D341Med (cell line): ENCODE measurements around the gene MTFR2.
"Not testable (repeated sequence)": the region's sequence is repeated elsewhere in the genome, so short reads cannot be mapped to it uniquely, and the experiment has no call there.

ENCODE experiments used
- DNase-seq: peaks from one replicate; pipeline ENCODE4 v3.0.0; 2012; ENCODE audit warnings: low spot score

Gene MTFR2

DNA sequence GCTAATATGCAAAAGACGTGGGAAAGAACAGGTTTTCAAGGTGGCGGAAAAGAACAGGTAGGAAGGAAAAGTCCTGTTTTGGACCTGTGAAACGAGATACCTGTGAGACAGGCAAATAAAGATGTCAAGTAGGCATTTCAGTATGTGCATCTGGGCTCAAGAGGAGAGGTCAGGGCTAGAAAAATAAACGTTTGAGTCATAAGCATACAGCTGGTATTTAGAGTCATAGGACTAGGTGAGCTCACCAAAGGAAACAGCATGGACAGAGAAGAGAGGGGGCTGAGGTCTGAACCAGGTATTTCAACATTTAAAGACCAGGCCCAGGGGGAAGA, 14.9 kb downstream of the MTFR2 start:
- no peak for DNase-seq

DNA sequence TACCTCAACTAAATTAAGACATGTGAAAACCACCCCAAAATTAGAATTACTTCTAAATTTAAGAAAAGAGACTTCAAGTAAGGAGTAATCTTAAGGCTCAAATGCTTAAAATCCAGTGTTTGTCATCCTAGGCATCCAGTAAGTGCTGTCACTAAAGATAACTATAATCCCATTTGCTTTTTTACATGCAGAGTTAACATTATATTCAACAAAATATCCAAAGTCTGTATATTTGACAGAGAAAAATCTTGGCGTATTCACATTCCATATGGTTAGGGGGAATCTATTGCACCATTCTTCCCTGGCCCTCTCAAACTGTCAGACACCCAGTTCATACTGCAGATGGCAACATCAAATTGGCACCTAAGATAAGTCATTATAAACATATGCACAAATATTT, 17.4 kb downstream of the MTFR2 start:
- DNase-seq, result no peak

DNA sequence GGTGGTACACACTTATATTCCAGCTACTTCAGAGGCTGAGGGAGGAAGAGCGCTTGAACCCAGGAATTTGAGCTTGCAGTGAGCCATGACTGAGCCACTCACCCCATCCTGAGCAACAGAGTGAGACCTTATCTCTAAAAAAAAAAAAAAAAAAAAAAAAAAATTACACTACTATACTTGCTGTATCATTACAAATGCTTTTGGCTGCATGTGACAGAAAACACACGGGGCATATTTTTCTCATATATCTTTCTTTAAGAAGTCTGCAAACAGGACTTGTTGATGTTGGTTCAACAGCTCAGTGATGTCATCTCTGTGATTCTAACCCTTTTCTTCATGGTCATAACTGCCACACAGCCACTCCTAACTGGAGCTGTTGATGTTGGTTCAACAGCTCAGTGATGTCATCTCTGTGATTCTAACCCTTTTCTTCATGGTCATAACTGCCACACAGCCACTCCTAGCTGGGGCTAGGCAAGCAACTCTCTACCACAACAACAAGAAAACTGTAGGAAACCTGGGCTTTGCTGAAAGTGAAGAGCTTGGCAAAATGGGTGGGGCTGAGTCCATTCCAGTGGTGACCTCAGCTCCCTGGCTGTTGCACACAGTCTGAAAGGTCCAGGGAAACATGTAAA, 19.8 kb downstream of the MTFR2 start:
- no peak for DNase-seq

DNA sequence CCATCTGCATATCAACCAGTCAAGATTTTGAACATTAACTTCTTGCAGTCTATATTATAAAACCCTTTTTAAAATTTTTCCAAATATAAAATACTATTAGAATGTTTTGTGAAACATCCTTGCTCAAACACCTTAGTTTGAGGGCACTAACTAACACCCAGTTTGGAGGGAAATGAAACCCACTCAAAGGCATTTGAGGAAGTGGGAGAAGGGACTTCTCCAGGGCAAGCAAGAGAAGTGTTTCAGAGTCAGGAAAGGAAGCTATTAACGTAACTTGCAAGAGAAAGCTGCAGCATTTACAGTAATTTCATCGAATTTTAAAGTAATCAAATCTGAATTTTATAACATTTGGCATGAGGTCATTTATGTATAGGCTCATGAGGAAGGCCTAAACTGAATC, 21.3 kb downstream of the MTFR2 start:
- no peak for DNase-seq

DNA sequence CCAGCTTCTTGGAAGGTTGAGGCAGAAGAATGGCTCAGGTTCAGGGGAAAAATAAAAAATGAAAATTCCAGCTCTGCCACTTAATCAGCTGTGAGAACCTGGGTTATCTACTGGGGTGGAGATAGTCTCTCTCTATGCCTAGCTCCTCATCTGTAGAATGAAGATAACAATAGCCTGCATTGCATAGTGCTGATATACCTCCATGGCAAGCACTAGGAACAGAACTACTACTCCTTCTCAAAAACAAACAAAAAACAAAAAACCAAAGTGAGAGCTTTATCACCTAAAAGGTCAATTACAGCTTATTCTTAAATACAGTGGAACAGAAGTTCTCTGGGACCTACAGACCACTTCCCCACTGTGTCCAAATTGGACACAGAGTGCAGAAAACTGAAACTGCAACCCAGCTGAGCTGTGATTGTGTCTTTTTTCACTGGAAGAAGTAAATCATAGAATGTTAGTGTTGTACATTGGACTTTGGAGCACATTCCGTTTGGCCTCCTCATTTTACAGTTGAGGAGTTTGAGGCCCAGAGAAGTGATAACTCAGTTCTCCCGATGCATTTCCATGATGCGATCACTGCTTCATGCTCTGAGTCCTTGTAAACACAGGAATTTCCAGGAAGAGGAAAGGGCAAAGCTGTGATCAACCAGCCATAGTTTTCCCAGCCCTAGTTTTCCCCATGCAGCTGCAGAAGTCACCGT, 23.3 kb downstream of the MTFR2 start:
- no peak for DNase-seq

DNA sequence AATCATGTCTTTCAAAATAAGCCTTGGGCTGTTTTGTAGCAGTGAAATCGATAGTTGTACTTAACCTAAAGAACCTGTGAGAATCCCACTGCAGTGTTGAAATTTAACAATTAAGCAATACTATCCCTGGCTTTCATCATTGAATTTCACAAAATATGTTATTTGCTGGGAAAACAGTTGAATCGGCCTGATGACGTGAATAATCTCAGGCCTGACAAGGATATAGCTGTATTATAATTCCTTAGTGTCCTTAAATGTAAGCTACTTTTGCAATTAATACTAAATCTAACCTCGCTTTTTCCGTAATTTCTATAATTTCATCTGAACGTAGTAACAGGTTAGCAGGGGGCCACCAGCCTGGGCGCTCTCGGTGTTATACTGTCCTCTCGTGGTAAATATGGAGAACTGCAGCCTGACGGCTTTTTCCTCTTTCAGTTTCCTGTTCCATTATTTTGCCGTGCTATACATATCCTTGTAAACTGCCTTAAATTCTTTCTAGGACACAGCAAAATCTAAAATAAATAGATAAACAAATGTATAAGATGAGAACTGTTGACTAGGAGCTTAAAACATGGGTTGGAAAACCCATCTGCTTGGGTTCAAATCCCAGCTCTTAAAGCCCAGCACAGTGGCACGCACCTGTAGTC, 24.0 kb downstream of the MTFR2 start:
- no peak for DNase-seq

DNA sequence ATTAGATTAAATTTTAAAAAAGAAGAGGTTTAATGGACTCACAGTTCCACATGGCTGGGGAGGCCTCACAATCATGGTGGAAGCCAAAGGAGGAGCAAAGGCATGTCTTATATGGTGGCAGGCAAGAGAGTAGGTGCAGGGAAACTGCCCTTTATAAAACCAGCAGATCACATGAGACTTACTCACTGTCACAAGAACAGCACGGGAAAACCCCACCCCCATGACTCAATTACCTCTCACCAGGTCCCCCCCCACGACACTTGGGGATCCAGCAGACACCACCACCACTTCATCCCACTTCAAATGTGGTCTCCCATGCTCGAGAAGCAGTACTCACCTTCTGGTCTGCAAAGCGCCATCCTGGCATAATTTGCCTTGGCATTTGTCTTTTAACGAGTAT, 24.6 kb downstream of the MTFR2 start:
- no peak for DNase-seq

DNA sequence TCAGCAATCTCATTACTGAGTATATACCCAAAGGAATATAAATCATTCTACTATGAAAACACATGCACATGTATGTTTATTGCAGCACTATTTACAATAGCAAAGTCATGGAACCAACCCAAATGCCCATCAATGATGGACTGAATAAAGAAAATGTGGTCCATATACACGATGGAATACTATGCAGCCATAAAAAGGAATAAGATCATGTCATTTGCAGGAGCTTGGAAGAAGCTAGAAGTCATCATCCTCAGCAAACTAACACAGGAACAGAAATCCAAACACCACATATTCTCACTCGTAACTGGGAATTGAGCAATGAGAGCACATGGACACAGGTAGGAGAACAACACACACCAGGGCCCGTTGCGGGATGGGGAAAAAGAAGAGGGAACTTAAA, 25.1 kb downstream of the MTFR2 start:
- DNase-seq, result not testable (repeated sequence)

DNA sequence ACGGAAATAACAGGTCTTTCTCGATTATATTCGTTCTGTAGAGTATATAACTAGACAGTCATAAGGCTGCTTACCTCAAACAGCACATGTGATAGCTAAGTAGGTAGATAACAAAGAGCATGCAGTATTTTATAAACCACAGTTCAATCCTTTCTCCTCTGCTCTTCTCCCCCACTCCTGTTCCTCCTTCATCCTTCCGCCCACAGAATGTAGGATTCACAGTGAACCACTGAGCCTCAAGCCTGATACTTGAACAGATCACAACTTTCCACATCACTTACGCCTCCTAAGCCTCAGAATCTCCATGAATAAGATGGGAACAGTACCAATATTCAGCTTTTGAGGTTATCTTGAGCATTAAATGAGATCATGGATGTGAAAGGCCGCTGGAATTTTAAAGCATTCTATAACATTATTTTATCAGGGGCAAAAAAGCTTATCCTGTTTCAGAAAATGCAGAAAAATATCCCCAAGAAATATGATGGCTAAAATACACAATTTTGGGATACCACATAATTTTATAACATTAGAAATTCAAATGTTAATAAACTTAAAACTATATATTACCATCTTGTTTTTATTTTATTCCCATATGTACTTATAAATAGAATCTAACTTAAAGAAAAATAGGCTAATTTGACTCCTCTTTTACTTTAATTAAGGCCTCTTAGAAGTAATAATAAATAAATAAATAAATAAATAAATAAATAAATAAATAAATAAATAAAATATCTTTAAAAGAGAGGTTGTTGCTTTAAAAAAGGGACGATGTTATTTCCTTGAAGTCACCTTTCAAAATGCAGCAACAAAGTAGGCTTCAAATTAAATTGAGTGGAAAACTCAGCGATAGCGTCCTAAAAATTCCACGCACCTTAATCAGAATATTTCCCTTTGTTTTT, 33.4 kb downstream of the MTFR2 start:
- DNase-seq, result no peak

DNA sequence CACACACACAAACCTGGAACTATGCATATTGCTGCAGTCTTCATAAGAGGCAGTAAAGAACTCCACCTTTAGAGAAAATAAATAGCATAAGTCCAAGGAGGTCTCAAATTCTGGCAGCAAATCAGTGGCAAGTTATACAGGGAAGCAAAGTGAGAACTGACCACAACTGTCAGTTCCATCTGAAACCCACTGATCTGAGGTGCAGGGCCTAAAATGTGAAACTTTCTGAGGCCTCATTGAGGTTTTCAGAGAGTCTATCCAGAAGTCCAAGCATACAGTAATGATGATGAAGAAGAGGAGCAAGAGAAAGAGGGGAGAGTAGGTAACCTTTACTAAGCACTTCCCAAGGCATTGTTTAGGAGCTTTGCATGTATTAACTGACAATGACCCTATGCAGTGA, 36.3 kb downstream of the MTFR2 start:
- DNase-seq, result no peak

DNA sequence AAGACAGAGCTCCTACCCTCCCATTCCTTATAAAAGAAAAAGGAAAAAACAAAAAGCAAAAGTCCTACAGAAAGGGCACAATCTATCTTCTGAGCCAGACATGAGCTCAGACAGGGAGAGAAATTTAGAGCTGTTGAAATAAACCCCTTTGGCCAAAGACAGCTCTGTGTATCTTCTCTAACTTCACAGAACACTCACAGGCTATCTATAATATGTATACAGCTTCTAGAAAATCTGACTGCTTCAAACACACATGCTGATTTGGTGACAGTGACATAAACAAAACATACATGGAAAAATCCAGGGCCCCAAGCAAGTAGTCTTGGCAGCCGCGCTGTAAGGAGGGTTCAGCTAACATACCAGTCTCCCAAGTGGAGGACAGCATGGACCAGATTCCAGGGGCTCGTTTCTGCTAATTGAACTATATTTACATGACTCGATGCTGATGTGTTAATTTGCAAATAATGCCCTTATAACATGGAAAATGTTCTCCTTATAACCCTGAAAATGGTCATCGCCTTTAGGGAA, 37.0 kb downstream of the MTFR2 start:
- DNase-seq, result no peak

DNA sequence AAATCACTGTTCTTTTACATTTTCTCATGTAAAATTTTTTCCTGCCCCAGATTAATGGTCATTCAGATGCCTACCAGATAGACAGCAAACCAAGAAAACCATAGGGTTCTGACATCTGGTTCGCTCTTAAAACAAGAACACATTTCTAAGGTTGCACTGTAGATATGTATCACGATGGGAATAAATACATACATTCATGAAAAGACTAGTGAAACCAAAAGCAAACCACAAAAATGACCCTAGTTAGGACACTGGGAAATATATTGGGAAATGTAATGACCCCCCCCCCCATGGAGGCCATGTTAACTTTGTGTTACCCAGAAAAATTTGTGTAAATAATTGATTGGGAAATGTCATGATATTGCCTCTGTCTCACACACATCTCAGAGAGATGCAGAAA, 37.5 kb downstream of the MTFR2 start:
- no peak for DNase-seq

DNA sequence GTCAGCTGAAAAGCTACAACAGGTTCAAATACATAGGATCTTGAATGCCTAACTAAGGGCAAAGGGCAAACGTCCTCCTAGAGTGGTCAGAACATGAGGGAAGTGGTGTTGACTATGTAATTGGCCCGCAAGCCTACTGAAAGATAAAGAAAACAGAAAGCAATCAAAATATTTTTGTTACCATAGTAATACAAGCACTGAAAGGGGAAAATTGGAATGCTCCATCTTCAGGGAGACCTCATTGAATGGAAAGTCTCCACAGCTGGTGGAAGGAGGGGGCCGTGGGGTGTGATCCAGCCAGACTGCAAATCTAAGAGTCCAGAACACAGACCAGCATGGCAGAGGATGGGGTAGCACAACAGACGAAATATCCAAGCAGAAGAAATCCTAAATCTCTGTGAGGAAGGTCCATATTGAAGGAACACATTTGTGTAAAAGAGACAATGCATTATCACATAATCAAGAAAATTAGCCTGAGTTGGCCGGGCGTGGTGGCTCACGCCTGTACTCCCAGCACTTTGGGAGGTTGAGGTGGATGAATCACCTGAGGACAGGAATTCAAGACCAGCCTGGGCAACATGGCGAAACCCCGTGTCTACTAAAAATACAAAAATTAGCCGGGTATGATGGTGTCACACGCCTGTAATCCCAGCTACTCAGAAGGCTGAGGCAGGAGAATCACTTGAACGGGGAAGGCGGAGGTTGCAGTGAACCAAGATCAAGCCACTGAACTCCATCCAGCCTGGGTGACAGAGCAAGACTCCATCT, 39.5 kb downstream of the MTFR2 start:
- DNase-seq, result no peak

DNA sequence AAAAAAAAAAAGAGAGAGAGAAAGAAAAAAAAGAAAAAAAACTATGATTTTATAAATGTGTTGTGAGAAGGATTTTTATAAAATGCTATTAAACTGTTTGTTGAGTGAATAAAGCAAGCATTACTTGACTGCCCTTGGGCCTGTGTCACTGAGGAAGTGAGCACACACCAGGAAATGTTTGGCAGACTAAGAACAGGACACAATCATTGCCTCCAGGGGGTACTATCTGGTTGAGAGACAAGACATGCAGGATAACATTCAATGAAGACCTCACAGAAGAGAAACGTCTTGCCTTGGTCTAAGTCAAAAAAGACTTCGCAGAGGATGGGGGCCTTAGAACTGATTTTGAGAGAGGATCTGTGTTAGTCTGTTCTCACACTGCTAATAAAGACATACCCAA, 40.6 kb downstream of the MTFR2 start:
- no peak for DNase-seq

DNA sequence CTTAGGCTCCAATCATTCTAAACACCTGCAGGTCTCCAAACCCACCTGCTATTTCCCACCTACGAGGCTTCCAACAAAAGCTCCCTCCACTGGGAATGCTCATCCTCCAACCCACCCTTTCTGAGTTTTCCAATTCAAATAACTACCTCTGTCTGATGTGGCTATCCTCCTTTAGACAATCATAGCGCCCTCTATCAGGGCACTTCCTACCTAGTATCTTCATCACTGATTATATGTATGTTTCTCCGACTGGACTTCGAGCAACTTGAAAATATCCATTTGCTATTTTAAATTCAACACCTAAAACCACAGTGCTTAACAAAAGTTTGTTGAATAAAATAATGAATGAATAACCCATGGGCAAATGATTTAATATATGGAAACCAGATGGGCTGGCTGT, 41.3 kb downstream of the MTFR2 start:
- DNase-seq, result no peak

DNA sequence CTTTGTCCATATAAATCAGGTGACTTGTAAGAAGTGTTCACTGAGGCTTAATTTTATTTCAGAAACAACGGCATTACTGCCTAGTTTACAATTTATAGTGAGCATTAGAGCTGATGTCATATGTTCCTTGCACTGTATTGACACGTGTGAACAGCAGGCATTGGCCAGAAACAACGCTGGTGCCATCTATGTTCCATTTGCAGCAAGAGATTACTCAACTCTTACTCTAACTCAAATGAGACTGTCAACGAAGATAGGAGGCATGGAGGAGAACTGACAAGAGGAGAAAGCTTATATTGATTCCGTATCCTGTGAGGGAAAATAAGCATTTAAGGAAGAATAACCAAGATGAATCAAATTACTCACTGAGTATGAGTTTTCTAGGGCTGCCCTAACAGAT, 48.4 kb downstream of the MTFR2 start:
- no peak for DNase-seq

DNA sequence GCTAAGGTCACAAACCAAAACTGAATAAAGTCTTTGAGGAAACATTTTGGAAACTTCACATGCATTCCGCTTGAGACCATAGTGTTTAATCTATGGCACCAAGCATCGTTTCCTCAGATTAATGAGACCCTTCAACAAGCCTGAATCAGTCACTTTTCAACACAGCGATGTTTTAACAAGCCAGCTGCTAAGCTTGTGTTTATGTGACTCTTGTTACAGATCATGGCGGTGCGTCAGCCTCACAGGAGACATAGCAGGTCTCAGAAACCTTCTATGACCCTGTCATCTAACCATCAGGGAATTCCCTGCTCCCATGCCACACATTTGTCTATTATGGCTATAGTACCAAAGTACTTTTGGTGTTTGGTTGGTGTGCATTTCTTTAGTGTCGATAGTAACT, 57.2 kb downstream of the MTFR2 start:
- no peak for DNase-seq

DNA sequence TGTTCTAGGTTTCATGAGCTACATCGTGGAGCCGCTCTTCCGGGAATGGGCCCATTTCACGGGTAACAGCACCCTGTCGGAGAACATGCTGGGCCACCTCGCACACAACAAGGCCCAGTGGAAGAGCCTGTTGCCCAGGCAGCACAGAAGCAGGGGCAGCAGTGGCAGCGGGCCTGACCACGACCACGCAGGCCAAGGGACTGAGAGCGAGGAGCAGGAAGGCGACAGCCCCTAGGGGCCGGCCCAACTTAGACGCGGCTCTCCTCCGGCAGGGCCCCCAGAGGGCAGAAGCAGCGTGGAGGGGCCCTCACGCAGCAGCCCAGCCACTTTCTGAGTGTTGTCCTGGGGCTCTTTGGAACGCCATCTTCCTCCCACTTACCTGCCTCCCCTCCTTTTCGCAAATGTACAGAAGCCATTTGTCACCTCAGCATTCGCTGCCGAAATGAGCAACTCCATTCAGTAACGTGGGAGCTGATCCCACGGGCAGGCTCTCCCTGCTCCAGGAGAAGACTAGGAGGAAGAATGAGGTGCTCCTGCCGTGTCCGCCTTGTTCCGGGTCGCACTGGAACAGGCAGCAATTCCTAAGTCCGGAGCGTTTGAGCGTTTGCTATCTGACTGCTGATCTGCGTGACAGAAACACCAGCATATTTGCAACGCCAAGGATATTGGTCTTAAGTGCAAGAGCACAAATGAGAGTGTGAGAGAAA, 58.4 kb downstream of the MTFR2 start:
- DNase-seq, result no peak

DNA sequence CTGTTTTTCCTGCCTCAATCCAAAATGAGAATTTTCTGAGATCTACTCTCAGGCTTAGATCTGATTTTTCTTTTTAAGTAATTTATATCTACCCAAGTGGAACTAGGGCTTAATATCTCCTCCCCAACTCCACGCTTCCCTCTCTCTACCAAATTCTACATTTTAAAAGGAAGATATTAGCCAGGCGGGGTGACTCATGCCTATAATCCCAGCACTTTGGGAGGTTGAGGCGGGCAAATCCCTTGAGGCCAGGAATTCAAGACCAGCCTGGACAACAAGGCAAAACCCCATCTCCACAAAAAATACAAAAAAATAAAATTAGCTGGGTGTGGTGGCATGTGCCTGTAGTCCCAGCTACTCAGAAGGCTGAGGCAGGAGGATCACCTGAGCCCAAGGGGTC, 61.0 kb downstream of the MTFR2 start:
- DNase-seq, result no peak

DNA sequence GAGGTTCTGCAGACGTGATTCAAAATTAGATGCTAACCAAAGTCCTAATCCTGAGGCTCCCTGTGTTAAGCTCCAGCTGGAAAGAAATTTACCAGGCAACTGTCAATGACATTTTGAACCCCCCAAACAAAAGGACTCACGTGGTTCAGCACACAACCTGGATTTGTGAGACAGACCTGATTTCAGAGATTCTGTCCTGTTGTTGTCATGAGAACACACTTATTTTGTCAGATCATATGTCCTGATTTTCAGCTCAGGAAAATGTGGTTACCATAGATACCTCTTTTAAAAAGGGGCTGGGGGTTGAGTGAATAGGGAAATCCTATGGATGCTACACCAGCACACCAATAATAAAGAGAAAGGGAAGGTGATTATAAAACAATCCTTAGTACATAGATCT, 61.6 kb downstream of the MTFR2 start:
- DNase-seq, result no peak

DNA sequence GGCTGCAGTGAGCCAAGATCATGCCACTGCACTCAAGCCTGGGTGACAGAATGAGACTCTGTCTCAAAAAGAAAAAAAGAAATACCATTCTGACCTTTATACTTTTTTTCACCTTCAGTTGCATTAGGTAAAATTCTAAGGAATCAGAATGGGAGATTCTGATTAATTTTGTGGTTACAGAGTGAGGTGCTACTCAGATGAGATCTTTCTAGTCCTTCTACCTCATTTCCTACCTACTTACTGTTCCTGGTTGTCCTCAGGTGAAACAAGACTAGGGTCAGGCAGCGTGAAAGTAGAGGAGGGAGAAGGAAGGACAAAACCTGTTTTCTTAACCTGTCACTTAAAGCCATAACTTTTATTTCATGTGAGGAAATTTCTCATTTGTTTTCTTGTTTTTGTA, 63.7 kb downstream of the MTFR2 start:
- DNase-seq, result no peak
